Thyroid gland (tissue), 4 donors: Measurements from ENCODE around the gene IL37.

Source experiments
- POLR2A ChIP-seq, 2 donors: fragments of 450-650 bp; IDR thresholded peaks; one replicate each; pipeline ENCODE4 v1.6.1; 2017; ENCODE audit warnings: antibody characterized with exemption in 2 of 2, mild to moderate bottlenecking in 2 of 2, moderate library complexity in 1 of 2
- TF ChIP-seq, protein P1 (sequence below), 6 experiments: fragments of 200-600 bp in 3 of 6; fragments of 450-650 bp in 3 of 6; sonication (generic) in 3 of 6; IDR thresholded peaks; one replicate each; pipeline ENCODE4 v1.5.1; 2016 to 2019; ENCODE audit warnings: antibody characterized with exemption in 6 of 6, mild to moderate bottlenecking in 2 of 6, inconsistent platforms in 1 of 6, moderate library complexity in 1 of 6

DNA sequence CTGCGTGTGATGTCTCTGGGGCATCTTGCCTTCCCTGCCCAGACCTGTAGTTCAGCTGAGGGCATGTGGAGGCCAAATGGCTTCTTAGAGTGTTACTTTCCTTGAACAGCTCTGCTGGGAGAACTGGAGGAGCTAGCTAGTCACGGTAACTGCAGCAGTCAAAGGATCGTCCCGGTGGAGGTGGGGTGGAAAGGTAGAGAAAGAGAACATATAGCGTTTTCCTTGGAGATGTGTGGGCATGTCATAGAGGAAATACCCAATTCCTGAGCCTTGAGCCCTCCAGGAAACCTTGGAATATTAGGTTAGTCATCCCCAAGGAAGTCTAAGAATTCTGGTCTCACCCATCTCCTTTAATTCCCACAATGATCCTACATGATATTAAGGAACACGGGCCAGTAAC lies 33.5 kb upstream of the IL37 start:
- TF ChIP-seq, protein P1, sequence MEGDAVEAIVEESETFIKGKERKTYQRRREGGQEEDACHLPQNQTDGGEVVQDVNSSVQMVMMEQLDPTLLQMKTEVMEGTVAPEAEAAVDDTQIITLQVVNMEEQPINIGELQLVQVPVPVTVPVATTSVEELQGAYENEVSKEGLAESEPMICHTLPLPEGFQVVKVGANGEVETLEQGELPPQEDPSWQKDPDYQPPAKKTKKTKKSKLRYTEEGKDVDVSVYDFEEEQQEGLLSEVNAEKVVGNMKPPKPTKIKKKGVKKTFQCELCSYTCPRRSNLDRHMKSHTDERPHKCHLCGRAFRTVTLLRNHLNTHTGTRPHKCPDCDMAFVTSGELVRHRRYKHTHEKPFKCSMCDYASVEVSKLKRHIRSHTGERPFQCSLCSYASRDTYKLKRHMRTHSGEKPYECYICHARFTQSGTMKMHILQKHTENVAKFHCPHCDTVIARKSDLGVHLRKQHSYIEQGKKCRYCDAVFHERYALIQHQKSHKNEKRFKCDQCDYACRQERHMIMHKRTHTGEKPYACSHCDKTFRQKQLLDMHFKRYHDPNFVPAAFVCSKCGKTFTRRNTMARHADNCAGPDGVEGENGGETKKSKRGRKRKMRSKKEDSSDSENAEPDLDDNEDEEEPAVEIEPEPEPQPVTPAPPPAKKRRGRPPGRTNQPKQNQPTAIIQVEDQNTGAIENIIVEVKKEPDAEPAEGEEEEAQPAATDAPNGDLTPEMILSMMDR (IDR thresholded peaks at IDR 0.05) = no peak
- TF ChIP-seq POLR2A (IDR thresholded peaks at IDR 0.05) = no peak
